Adipocyte (in vitro differentiated cells): ENCODE measurements around the gene FDXR.
"Not testable (repeated sequence)": the region's sequence is repeated elsewhere in the genome, so short reads cannot be mapped to it uniquely, and the experiment has no call there.

Experiments used
- DNase-seq: peaks from one replicate; pipeline ENCODE4 v3.0.0-alpha.2; 2015; ENCODE audit warnings: low read depth
- H3K27me3 ChIP-seq: replicated peaks from 2 replicates; pipeline ENCODE4 v1.7.0; 2013; ENCODE audit warnings: mild to moderate bottlenecking, low read length, moderate library complexity; ENCODE audit not compliant: control insufficient read depth, insufficient read depth
- H3K36me3 ChIP-seq: 2 replicates; pipeline ENCODE4 v1.7.0; 2013; ENCODE audit warnings: low read length, mild to moderate bottlenecking, moderate library complexity; ENCODE audit not compliant: control insufficient read depth, insufficient read depth, severe bottlenecking
- H3K4me1 ChIP-seq: 2 replicates; pipeline ENCODE4 v1.7.0; 2013; ENCODE audit warnings: mild to moderate bottlenecking, low read length, moderate library complexity; ENCODE audit not compliant: control insufficient read depth, insufficient read depth
- H3K4me3 ChIP-seq: 2 replicates; pipeline ENCODE4 v1.7.0; 2013; ENCODE audit warnings: mild to moderate bottlenecking, low read length, moderate library complexity
- H3K9ac ChIP-seq: 2 replicates; pipeline ENCODE4 v1.7.0; 2013; ENCODE audit warnings: mild to moderate bottlenecking, low read length, moderate library complexity
- H3K9me3 ChIP-seq: 2 replicates; pipeline ENCODE4 v1.7.0; 2013; ENCODE audit warnings: mild to moderate bottlenecking, low read length, moderate library complexity; ENCODE audit not compliant: control insufficient read depth

Gene FDXR

DNA sequence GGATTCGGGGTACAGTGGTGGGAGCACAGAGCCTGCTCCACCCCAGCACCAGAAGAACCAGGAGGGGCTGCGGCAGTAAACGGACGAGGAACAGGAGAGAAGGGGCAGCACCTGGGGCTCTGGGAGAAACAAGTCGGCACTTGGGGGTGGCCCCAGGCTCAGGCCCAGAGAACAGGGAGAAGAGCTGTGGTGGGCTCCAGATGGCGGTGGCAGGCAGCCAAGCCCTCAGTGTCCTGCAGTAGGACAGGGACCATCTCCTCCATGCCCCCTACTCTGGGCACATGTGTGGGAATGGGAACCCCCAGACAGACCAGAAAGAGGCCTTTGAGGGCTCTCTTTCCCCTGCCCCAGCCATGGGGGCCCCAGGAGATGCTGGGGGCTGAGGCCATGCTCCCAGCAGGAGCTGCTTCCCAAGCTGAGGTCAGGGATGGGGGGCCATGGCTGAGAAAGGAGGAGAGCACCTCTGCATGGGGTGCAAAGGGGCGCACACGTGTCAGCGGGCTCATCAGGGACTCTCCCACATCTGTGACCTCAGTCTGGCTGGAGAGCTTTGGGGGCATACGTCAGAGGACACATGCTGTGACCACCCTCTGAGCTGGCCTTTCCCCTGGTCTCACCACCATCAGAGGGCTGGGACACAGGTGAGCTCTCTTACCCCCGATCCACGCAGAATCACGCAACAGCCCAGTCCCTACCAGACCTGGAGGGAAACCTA, 43.5 kb upstream of the FDXR start:
- no peak for DNase-seq
- Histone ChIP-seq H3K9ac (no peak overlapping the region), H3K9me3 (no peaks in the 10 kb centered on the region), H3K27me3 (peaks cover 30% of the 10 kb centered on the region), H3K4me1 (no peaks in the 10 kb centered on the region), H3K4me3 (no peak overlapping the region), H3K36me3 (no peaks in the 10 kb centered on the region)

GRCh38 chr17:74911423-74911822, 38.6 kb upstream of the FDXR start:
- DNase-seq, H3K9ac ChIP-seq, H3K4me1 ChIP-seq, H3K9me3 ChIP-seq, H3K4me3 ChIP-seq, H3K36me3 ChIP-seq: not testable (repeated sequence)
- H3K27me3 ChIP-seq = peaks cover 24% of the 10 kb centered on the region

GRCh38 chr17:74909097-74909496, 36.3 kb upstream of the FDXR start:
- not testable (repeated sequence) for H3K9ac ChIP-seq, H3K4me3 ChIP-seq, DNase-seq, H3K36me3 ChIP-seq, H3K4me1 ChIP-seq, H3K9me3 ChIP-seq
- H3K27me3 ChIP-seq = peaks cover 24% of the 10 kb centered on the region

GRCh38 chr17:74907012-74907411, 34.2 kb upstream of the FDXR start:
- Histone ChIP-seq H3K27me3 (peaks cover 36% of the 10 kb centered on the region), H3K4me3 (no peak overlapping the region), H3K36me3 (no peaks in the 10 kb centered on the region), H3K9ac (no peak overlapping the region), H3K9me3 (no peaks in the 10 kb centered on the region), H3K4me1 (no peaks in the 10 kb centered on the region)
- no peak for DNase-seq

DNA sequence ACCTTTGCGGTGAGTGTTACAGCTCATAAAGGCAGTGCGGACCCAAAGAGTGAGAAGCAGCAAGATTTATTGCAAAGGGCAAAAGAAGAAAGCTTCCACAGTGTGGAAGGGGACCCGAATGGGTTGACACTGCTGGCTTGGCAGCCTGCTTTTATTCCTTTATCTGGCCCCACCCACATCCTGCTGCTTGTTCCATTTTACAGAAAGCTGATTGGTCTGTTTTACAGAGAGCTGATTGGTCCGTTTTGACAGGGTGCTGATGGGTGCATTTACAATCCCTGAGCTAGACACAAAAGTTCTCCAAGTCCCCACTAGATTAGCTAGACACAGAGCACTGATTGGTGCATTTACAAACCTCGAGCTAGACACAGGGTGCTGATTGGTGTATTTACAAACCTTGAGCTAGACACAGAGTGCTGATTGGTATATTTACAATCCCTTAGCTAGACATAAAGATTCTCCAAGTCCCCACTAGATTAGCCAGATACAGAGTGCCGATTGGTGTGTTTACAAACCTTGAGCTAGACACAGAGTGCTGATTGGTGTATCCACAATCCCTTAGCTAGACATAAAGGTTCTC, 33.5 kb upstream of the FDXR start:
- H3K36me3 ChIP-seq, H3K4me3 ChIP-seq: not testable (repeated sequence)
- H3K27me3 ChIP-seq = peaks cover 42% of the 10 kb centered on the region

GRCh38 chr17:74904687-74905409, 32.1 kb upstream of the FDXR start:
- Histone ChIP-seq H3K9me3 (peaks cover under 1% of the 10 kb centered on the region), H3K4me1 (no peaks in the 10 kb centered on the region), H3K9ac (no peak overlapping the region)

More for the DNA sequence above, 33.5 kb upstream of the FDXR start:
- not testable (repeated sequence) for H3K9me3 ChIP-seq, H3K4me1 ChIP-seq, H3K9ac ChIP-seq, DNase-seq

GRCh38 chr17:74903671-74904070, 30.9 kb upstream of the FDXR start:
- DNase-seq = no peak
- peaks cover 47% of the 10 kb centered on the region for H3K27me3 ChIP-seq
- H3K9ac ChIP-seq = no peak overlapping the region
- no peaks in the 10 kb centered on the region for H3K4me1 ChIP-seq
- peaks cover 4% of the 10 kb centered on the region for H3K9me3 ChIP-seq
- no peaks in the 10 kb centered on the region for H3K36me3 ChIP-seq
- H3K4me3 ChIP-seq = no peak overlapping the region

More at GRCh38 chr17:74904687-74905409, 32.1 kb upstream of the FDXR start:
- Histone ChIP-seq H3K27me3 (peaks cover 51% of the 10 kb centered on the region), H3K36me3 (no peaks in the 10 kb centered on the region), H3K4me3 (no peak overlapping the region)
- no peak for DNase-seq

- Histone ChIP-seq H3K4me1 (no peaks in the 10 kb centered on the region), H3K36me3 (no peaks in the 10 kb centered on the region), H3K4me3 (no peak overlapping the region), H3K9ac (no peak overlapping the region), H3K27me3 (peaks cover 45% of the 10 kb centered on the region), H3K9me3 (peaks cover 4% of the 10 kb centered on the region)
- DNase-seq = no peak
Observed at GRCh38 chr17:74903034-74903433, 30.2 kb upstream of the FDXR start.

GRCh38 chr17:74901353-74902135, 28.8 kb upstream of the FDXR start:
- Histone ChIP-seq H3K4me1 (no peaks in the 10 kb centered on the region), H3K9me3 (peaks cover 4% of the 10 kb centered on the region), H3K9ac (no peak overlapping the region), H3K4me3 (no peak overlapping the region), H3K27me3 (peaks cover 46% of the 10 kb centered on the region), H3K36me3 (no peaks in the 10 kb centered on the region)
- DNase-seq = no peak

DNA sequence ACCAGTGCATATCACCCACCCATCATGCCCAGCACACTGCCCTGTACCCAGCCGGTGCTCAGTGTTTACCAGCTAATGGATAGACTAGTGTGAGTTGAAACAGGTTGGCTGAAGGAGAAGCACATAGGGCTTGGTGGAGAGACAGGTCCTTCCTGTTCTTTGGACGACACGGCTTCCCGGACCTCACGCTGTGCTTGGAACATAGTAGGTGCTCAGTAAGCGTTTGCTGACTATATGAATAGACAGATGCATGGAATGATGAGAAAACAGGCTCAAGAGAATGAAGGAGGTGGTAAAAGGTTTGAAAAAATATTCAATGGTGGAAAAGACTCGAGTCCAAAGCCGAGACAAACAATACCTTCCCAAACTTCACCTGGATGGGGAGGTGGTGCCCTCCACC, 27.4 kb upstream of the FDXR start:
- DNase-seq = no peak
- no peak overlapping the region for H3K9ac ChIP-seq
- H3K27me3 ChIP-seq = peaks cover 57% of the 10 kb centered on the region
- H3K36me3 ChIP-seq = no peaks in the 10 kb centered on the region
- no peaks in the 10 kb centered on the region for H3K4me1 ChIP-seq
- peaks cover 4% of the 10 kb centered on the region for H3K9me3 ChIP-seq
- no peak overlapping the region for H3K4me3 ChIP-seq

DNA sequence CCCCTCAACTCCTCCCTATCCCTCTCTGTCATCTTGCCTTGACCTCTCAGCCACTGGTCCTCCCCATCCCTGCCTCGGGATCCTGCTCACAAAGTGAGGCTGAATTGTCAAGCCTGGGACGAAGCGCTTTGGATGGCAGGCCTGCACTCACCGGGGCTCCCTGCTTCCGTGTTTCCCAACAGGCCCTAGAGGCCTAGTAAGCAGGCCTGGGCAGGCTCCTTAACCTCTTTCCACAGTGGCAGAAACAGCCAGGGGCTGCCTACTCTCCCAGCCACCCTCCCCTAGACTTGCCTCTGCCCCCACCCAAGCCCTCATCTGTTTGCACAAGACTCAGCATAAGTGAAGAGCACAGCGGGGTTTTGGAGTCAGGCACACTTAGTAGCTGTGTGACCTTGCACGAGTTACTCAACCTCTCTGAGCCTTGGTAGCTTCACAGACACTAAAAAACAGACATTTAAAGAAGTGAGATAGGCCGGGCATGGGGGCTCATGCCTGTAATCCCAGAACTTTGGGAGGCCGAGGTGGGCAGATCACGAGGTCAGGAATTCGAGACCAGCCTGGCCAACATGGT, 25.7 kb upstream of the FDXR start:
- DNase-seq = no peak
- Histone ChIP-seq H3K36me3 (no peaks in the 10 kb centered on the region), H3K4me1 (no peaks in the 10 kb centered on the region), H3K27me3 (peaks cover 58% of the 10 kb centered on the region), H3K9ac (no peak overlapping the region), H3K4me3 (no peak overlapping the region), H3K9me3 (peaks cover 4% of the 10 kb centered on the region)
